Tibial artery (tissue), 4 donors: ENCODE measurements around the gene ZNF532.
A peak's percentile ranks its signal among the peaks of the same experiment; 100 is the strongest.

ENCODE experiments used
- DNase-seq, 2 donors: peaks; one replicate each; pipeline ENCODE4 v3.0.0-alpha.2; 2019
- H3K27ac ChIP-seq, 2 donors: fragments of 200-600 bp; sonication (generic) in 1 of 2; 1 replicate in 1 of 2; 2 replicates in 1 of 2; pipeline ENCODE4 v1.5.1; 2018 to 2019; ENCODE audit warnings: mild to moderate bottlenecking in 1 of 2
- H3K27me3 ChIP-seq, 2 donors: fragments of 200-600 bp; sonication (generic) in 1 of 2; one replicate each; pipeline versions ENCODE4 v1.5.1 to v1.6.0; 2016 to 2019
- H3K36me3 ChIP-seq, 3 donors: fragments of 200-600 bp; sonication (generic) in 2 of 3; one replicate each; pipeline ENCODE4 v1.5.1; 2016 to 2019; ENCODE audit warnings: mild to moderate bottlenecking in 2 of 3
- H3K4me1 ChIP-seq, 4 donors: fragments of 200-600 bp; sonication (generic) in 2 of 4; 1 replicate in 3 of 4; 2 replicates in 1 of 4; pipeline ENCODE4 v1.5.1; 2016 to 2019
- H3K4me3 ChIP-seq, 2 donors: fragments of 200-600 bp; sonication (generic) in 1 of 2; 1 replicate in 1 of 2; 2 replicates in 1 of 2; pipeline ENCODE4 v1.5.1; 2018 to 2019; ENCODE audit warnings: mild to moderate bottlenecking in 2 of 2
- H3K9me3 ChIP-seq, 3 donors: fragments of 200-600 bp; sonication (generic) in 1 of 3; one replicate each; pipeline ENCODE4 v1.5.1; 2016 to 2019
- CTCF ChIP-seq, 2 experiments: fragments of 200-600 bp in 1 of 2; fragments of 450-650 bp in 1 of 2; IDR thresholded peaks; one replicate each; pipeline ENCODE4 v1.5.1; 2017 to 2019; ENCODE audit warnings: antibody characterized with exemption in 2 of 2, mild to moderate bottlenecking in 1 of 2, moderate library complexity in 1 of 2
- intact Hi-C: fragments of 100-400 bp; cut with DNase I; formaldehyde crosslinking; loops from one replicate; pipeline ENCODE4 v1.15.0; 2023; ENCODE audit warnings: low total_unique reads

The ZNF532 gene

GRCh38 chr18:58937887-58938267, 73.2 kb downstream of the ZNF532 start:
- Histone ChIP-seq H3K4me1 (peaks cover 0 to 38% (median 14%) of the 10 kb centered on the region in 4 donors), H3K9me3 (no peaks in the 10 kb centered on the region), H3K4me3 (no peak overlapping the region), H3K36me3 (peaks cover 18 to 29% (median 19%) of the 10 kb centered on the region in 3 donors), H3K27ac (peak overlapping the region in 1 of 2 donors; percentile 9), H3K27me3 (no peaks in the 10 kb centered on the region)
- DNase-seq = no peak
- intact Hi-C loops = no loop called here
- no peak for TF ChIP-seq CTCF (IDR thresholded peaks at IDR 0.05)

GRCh38 chr18:58941426-58942099, 76.9 kb downstream of the ZNF532 start:
- Histone ChIP-seq H3K4me1 (peaks cover 0 to 27% (median 9%) of the 10 kb centered on the region in 4 donors), H3K9me3 (no peaks in the 10 kb centered on the region), H3K4me3 (no peak overlapping the region), H3K27ac (no peak overlapping the region), H3K36me3 (peaks cover 19 to 39% (median 23%) of the 10 kb centered on the region in 3 donors), H3K27me3 (no peaks in the 10 kb centered on the region)
- no peak for DNase-seq
- TF ChIP-seq CTCF (IDR thresholded peaks at IDR 0.05) = no peak
- intact Hi-C loops = no loop called here

- Histone ChIP-seq H3K4me1 (peaks cover 0 to 13% (median 3%) of the 10 kb centered on the region in 4 donors), H3K27me3 (no peaks in the 10 kb centered on the region), H3K36me3 (peaks cover 18 to 51% (median 25%) of the 10 kb centered on the region in 3 donors), H3K9me3 (no peaks in the 10 kb centered on the region), H3K4me3 (no peak overlapping the region), H3K27ac (no peak overlapping the region)
- intact Hi-C loops = no loop called here
- DNase-seq = no peak
- no peak for TF ChIP-seq CTCF (IDR thresholded peaks at IDR 0.05)
Measured at GRCh38 chr18:58943896-58944295, 79.2 kb downstream of the ZNF532 start.

GRCh38 chr18:58947136-58947732, 82.6 kb downstream of the ZNF532 start:
- TF ChIP-seq CTCF (IDR thresholded peaks at IDR 0.05) = no peak
- intact Hi-C loops = no loop called here
- H3K9me3 ChIP-seq = no peaks in the 10 kb centered on the region
- H3K4me1 ChIP-seq = peaks cover 0 to 21% (median 4%) of the 10 kb centered on the region in 4 donors
- H3K27me3 ChIP-seq = no peaks in the 10 kb centered on the region
- peaks cover 0 to 32% (median 7%) of the 10 kb centered on the region in 3 donors for H3K36me3 ChIP-seq
- no peak for DNase-seq
- H3K27ac ChIP-seq = peak overlapping the region in 1 of 2 donors; percentile 13
- H3K4me3 ChIP-seq = no peak overlapping the region

- Histone ChIP-seq H3K9me3 (no peaks in the 10 kb centered on the region), H3K27me3 (no peaks in the 10 kb centered on the region), H3K36me3 (peaks cover 0 to 32% (median 7%) of the 10 kb centered on the region in 3 donors), H3K4me1 (peaks cover 0 to 26% (median 2%) of the 10 kb centered on the region in 4 donors), H3K27ac (no peak overlapping the region), H3K4me3 (no peak overlapping the region)
- no peak for DNase-seq
- intact Hi-C loops = no loop called here
- no peak for TF ChIP-seq CTCF (IDR thresholded peaks at IDR 0.05)
Measured at GRCh38 chr18:58949031-58949430, 84.4 kb downstream of the ZNF532 start.
